TTC549 (cell line): Measurements from ENCODE around the gene BCO2.

Experiments used
- FAIRE-seq: peaks from 2 replicates; lab custom pipeline; 2012; peaks lifted over from hg19 to GRCh38; lab: Jason Lieb, UNC

BCO2 gene

GRCh38 chr11:112249871-112250610 is 74.7 kb downstream of the BCO2 start:
- FAIRE-seq = no peak

GRCh38 chr11:112253605-112254242 is 78.4 kb downstream of the BCO2 start:
- FAIRE-seq = no peak

GRCh38 chr11:112255067-112255720 is 79.9 kb downstream of the BCO2 start:
- FAIRE-seq = no peak

- FAIRE-seq = no peak
These were observed 85.2 kb downstream of the BCO2 start, which contains the start of gene PLET1 for GRCh38 chr11:112260490-112260889. PLET1 (minus strand) TSS chr11:112260860; CDS start chr11:112260589, 271 bp downstream.

- FAIRE-seq = no peak
These were observed 90.5 kb downstream of the BCO2 start for GRCh38 chr11:112265659-112266409.

GRCh38 chr11:112266410-112266778 is 91.1 kb downstream of the BCO2 start:
- FAIRE-seq = no peak

GRCh38 chr11:112267188-112267591 is 91.9 kb downstream of the BCO2 start:
- FAIRE-seq = no peak

GRCh38 chr11:112268406-112268805 is 93.1 kb downstream of the BCO2 start:
- FAIRE-seq = no peak
